ENCODE data around the gene LPAR5.

The LPAR5 gene

DNA sequence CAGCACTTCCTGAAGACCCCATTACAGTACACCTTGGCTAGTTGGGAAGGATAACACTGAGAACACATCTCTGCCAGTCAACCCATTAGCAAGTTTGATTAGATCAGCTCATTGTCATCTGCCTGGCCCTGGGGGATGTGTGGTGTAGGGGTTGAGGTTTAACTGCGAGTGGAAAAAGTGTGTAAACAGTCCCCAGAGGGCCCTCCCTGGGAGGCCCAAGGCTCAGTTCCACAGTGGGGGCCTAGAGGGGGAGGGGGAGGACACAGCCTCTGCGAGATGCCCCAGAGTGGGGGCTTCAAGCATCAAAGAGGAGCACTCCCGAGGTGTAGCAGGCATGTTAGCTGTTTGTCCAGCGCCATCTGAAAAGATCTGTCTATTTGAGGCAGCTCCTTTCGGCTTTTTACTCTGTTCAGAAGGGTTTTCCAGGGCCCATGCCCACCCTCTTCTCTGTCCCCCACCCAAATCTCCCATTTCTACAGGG, 344 bp downstream of the LPAR5 start:
- Histone ChIP-seq H3K36me3 (ENCODE audit: low read depth) (no peaks in the 10 kb centered on the region), H3K9me3 (ENCODE audit: severe bottlenecking) (no peaks in the 10 kb centered on the region), H3K27me3 (ENCODE audit: insufficient read depth, poor library complexity, severe bottlenecking) (no peaks in the 10 kb centered on the region), H3K4me3 (ENCODE audit: severe bottlenecking) (peak overlapping the region; percentile 36), H3K4me1 (ENCODE audit: insufficient read depth, poor library complexity, severe bottlenecking) (peaks cover 10% of the 10 kb centered on the region), H3K27ac (ENCODE audit: poor library complexity, severe bottlenecking) (peak overlapping the region; percentile 67)
- DNase-seq (ENCODE audit: low spot score) (no peak), ATAC-seq (ENCODE audit: low read depth) (peak; percentile 6)
- TF ChIP-seq, protein P1, sequence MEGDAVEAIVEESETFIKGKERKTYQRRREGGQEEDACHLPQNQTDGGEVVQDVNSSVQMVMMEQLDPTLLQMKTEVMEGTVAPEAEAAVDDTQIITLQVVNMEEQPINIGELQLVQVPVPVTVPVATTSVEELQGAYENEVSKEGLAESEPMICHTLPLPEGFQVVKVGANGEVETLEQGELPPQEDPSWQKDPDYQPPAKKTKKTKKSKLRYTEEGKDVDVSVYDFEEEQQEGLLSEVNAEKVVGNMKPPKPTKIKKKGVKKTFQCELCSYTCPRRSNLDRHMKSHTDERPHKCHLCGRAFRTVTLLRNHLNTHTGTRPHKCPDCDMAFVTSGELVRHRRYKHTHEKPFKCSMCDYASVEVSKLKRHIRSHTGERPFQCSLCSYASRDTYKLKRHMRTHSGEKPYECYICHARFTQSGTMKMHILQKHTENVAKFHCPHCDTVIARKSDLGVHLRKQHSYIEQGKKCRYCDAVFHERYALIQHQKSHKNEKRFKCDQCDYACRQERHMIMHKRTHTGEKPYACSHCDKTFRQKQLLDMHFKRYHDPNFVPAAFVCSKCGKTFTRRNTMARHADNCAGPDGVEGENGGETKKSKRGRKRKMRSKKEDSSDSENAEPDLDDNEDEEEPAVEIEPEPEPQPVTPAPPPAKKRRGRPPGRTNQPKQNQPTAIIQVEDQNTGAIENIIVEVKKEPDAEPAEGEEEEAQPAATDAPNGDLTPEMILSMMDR (IDR thresholded peaks at IDR 0.05; ENCODE audit: poor library complexity, severe bottlenecking) = no peak

GRCh38 chr12:6632026-6632983, 3.5 kb downstream of the LPAR5 start:
- Histone ChIP-seq H3K27ac (ENCODE audit: poor library complexity, severe bottlenecking) (peak overlapping the region; percentile 29), H3K4me1 (ENCODE audit: insufficient read depth, poor library complexity, severe bottlenecking) (peaks cover 10% of the 10 kb centered on the region), H3K27me3 (ENCODE audit: insufficient read depth, poor library complexity, severe bottlenecking) (no peaks in the 10 kb centered on the region), H3K4me3 (ENCODE audit: severe bottlenecking) (no peak overlapping the region), H3K36me3 (ENCODE audit: low read depth) (no peaks in the 10 kb centered on the region), H3K9me3 (ENCODE audit: severe bottlenecking) (no peaks in the 10 kb centered on the region)
- ATAC-seq (ENCODE audit: low read depth) = 0 out of 3 replicates have a peak, but pooled peaks have one; percentile 8
- DNase-seq (ENCODE audit: low spot score) = no peak
- TF ChIP-seq, protein P1 (IDR thresholded peaks at IDR 0.05; ENCODE audit: poor library complexity, severe bottlenecking) = no peak

DNA sequence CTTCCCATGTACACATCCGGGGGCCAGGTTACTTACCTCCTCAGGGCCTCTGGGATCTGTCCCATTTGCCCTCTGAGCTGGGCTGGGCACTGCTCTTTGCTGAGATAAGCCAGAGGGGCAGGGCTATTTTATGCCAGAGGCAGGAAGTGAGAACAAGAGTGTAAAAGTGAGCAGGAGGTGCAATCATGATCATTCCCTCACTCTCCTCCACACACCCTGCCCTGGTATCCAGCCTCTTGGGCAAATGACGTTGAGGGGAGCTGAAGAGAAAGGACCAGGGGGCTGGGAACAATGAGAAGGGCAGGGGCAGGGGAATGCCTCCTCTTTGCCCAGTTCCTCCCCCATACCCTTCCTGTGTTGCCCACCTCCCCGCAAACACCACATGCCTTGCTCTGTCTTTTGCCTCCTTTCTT, 4.2 kb downstream of the LPAR5 start:
- H3K9me3 ChIP-seq (ENCODE audit: severe bottlenecking) = no peaks in the 10 kb centered on the region
- H3K36me3 ChIP-seq (ENCODE audit: low read depth) = 0 out of 2 replicates have a peak, but pooled peaks cover 3% of the 10 kb centered on the region
- H3K27ac ChIP-seq (ENCODE audit: poor library complexity, severe bottlenecking) = peak overlapping the region; percentile 29
- no peak for DNase-seq (ENCODE audit: low spot score)
- H3K27me3 ChIP-seq (ENCODE audit: insufficient read depth, poor library complexity, severe bottlenecking) = no peaks in the 10 kb centered on the region
- H3K4me1 ChIP-seq (ENCODE audit: insufficient read depth, poor library complexity, severe bottlenecking) = peaks cover 9% of the 10 kb centered on the region
- TF ChIP-seq, protein P1 (IDR thresholded peaks at IDR 0.05; ENCODE audit: poor library complexity, severe bottlenecking) = no peak
- no peak for ATAC-seq (ENCODE audit: low read depth)
- no peak overlapping the region for H3K4me3 ChIP-seq (ENCODE audit: severe bottlenecking)

GRCh38 chr12:6630736-6631135, 5.0 kb downstream of the LPAR5 start:
- Histone ChIP-seq H3K9me3 (ENCODE audit: severe bottlenecking) (no peaks in the 10 kb centered on the region), H3K4me3 (ENCODE audit: severe bottlenecking) (no peak overlapping the region), H3K4me1 (ENCODE audit: insufficient read depth, poor library complexity, severe bottlenecking) (peaks cover 4% of the 10 kb centered on the region), H3K27me3 (ENCODE audit: insufficient read depth, poor library complexity, severe bottlenecking) (no peaks in the 10 kb centered on the region), H3K36me3 (ENCODE audit: low read depth) (0 out of 2 replicates have a peak, but pooled peaks cover 3% of the 10 kb centered on the region), H3K27ac (ENCODE audit: poor library complexity, severe bottlenecking) (no peak overlapping the region)
- DNase-seq (ENCODE audit: low spot score) (no peak), ATAC-seq (ENCODE audit: low read depth) (no peak)
- TF ChIP-seq, protein P1 (IDR thresholded peaks at IDR 0.05; ENCODE audit: poor library complexity, severe bottlenecking) = no peak

Measured in RWPE2 (cell line).